ENCODE measurements around the gene SVOP. TPM values are rescaled to one million over a fixed set of nuclear protein-coding genes. Genes with fewer than 3 reads are reported as not detected.
"Not testable (repeated sequence)": the region's sequence is repeated elsewhere in the genome, so short reads cannot be mapped to it uniquely, and the experiment has no call there.

SVOP gene
- total RNA-seq, 4 donors from 2014 or later, result not detected

GRCh38 chr12:108875682-108876361 lies 145.0 kb downstream of the SVOP start:
- no peak for DNase-seq (ENCODE audit: low spot score in 2 of 2)
- TF ChIP-seq POLR2A (IDR thresholded peaks at IDR 0.05) (no peak), CTCF (IDR thresholded peaks at IDR 0.05) (no peak)
- no peak overlapping the region for H3K4me3 ChIP-seq (ENCODE audit: low read depth, poor library complexity, severe bottlenecking)
- intact Hi-C loops (cut with DNase I; ENCODE audit: low total_unique reads), result no loop called here
- WGBS, 2 donors, result 70 to 82% methylated on average over 3 of the region's 3 CpGs

- WGBS, 2 donors, result 39% methylated on average over 1 of the region's 1 CpG
- no peak for DNase-seq (ENCODE audit: low spot score in 2 of 2)
- intact Hi-C loops (cut with DNase I; ENCODE audit: low total_unique reads), result no loop called here
- no peak for TF ChIP-seq CTCF (IDR thresholded peaks at IDR 0.05)
- no peak for TF ChIP-seq POLR2A (IDR thresholded peaks at IDR 0.05)
- H3K4me3 ChIP-seq (ENCODE audit: low read depth, poor library complexity, severe bottlenecking), result no peak overlapping the region
Measured at GRCh38 chr12:108875280-108875679, 145.6 kb downstream of the SVOP start.

GRCh38 chr12:108868781-108869180 lies 152.1 kb downstream of the SVOP start:
- TF ChIP-seq CTCF (IDR thresholded peaks at IDR 0.05) (no peak), POLR2A (IDR thresholded peaks at IDR 0.05) (no peak)

GRCh38 chr12:108866083-108866482 lies 154.8 kb downstream of the SVOP start:
- intact Hi-C loops (cut with DNase I; ENCODE audit: low total_unique reads); H3K4me3 ChIP-seq (ENCODE audit: low read depth, poor library complexity, severe bottlenecking); DNase-seq (ENCODE audit: low spot score in 2 of 2): not testable (repeated sequence)
- WGBS, 2 donors, result 69 to 77% methylated on average over 10 of the region's 10 CpGs

More at GRCh38 chr12:108868781-108869180, 152.1 kb downstream of the SVOP start:
- H3K4me3 ChIP-seq (ENCODE audit: low read depth, poor library complexity, severe bottlenecking), result no peak overlapping the region
- DNase-seq (ENCODE audit: low spot score in 2 of 2), result no peak
- 88 to 91% methylated on average over 4 of the region's 4 CpGs for WGBS, 2 donors
- intact Hi-C loops (cut with DNase I; ENCODE audit: low total_unique reads), result no loop called here

GRCh38 chr12:108865169-108865568 lies 155.7 kb downstream of the SVOP start:
- TF ChIP-seq CTCF (IDR thresholded peaks at IDR 0.05), result no peak
- no peak for TF ChIP-seq POLR2A (IDR thresholded peaks at IDR 0.05)
- intact Hi-C loops (cut with DNase I; ENCODE audit: low total_unique reads), result no loop called here
- DNase-seq (ENCODE audit: low spot score in 2 of 2), result no peak
- WGBS, 2 donors, result 98 to 100% methylated on average over 4 of the region's 4 CpGs
- H3K4me3 ChIP-seq (ENCODE audit: low read depth, poor library complexity, severe bottlenecking), result no peak overlapping the region

GRCh38 chr12:108862588-108862959 lies 158.3 kb downstream of the SVOP start:
- no peak overlapping the region for H3K4me3 ChIP-seq (ENCODE audit: low read depth, poor library complexity, severe bottlenecking)
- intact Hi-C loops (cut with DNase I; ENCODE audit: low total_unique reads), result no loop called here
- no peak for DNase-seq (ENCODE audit: low spot score in 2 of 2)
- no peak for TF ChIP-seq POLR2A (IDR thresholded peaks at IDR 0.05)
- no peak for TF ChIP-seq CTCF (IDR thresholded peaks at IDR 0.05)
- 84 to 87% methylated on average over 3 of the region's 3 CpGs for WGBS, 2 donors

Data from lower leg skin (tissue), 4 donors.